Raji (cell line): ENCODE results near the gene RUNDC3A.
A peak's percentile ranks its signal among the peaks of the same experiment; 100 is the strongest.

Experiments used
- POLR2A ChIP-seq: IDR thresholded peaks from 2 replicates; pipeline ENCODE4 v1.6.1; 2011; ENCODE audit warnings: low read depth, low read length, control low read depth; ENCODE audit not compliant: insufficient read depth

Gene RUNDC3A

GRCh38 chr17:44310609-44311376, 2.4 kb downstream of the RUNDC3A start:
- TF ChIP-seq POLR2A = no peak

DNA sequence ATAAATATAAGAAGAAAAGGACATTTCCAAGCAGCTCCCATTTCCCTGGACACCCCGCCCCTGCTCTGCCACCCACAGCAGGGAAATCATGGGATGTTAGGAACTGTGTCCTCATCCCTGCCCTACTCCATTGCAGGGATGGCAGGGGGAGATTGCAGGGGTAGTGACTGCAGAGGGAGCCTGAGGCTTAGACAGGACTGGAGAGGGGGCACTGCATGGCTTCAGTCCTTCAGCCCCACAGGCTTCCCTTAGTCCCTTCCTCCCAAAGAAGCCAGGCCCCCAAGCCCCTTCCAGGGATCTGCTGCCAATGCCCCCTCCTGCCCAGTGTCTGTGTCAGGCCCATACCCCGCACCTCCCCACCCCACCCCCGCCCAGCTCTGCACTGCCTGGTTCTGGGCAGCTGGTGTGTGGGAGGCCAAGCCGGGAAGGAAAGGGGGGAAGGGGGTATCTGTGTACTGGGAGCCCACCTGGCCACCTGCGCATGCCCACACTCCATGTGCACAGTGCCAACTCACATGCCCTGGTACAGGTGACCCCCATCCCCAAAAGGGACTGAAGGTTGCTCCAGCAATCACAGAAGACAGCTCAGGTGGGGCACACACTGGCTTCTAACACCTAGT, 3.3 kb downstream of the RUNDC3A start:
- TF ChIP-seq POLR2A = no peak

- no peak for TF ChIP-seq POLR2A
Observed at GRCh38 chr17:44312396-44313104, 4.1 kb downstream of the RUNDC3A start.

- no peak for TF ChIP-seq POLR2A
Observed at GRCh38 chr17:44314031-44314430, 5.6 kb downstream of the RUNDC3A start.

GRCh38 chr17:44314524-44314868, 6.1 kb downstream of the RUNDC3A start:
- no peak for TF ChIP-seq POLR2A

- TF ChIP-seq POLR2A = no peak
Observed at GRCh38 chr17:44314869-44315661, 6.7 kb downstream of the RUNDC3A start.

DNA sequence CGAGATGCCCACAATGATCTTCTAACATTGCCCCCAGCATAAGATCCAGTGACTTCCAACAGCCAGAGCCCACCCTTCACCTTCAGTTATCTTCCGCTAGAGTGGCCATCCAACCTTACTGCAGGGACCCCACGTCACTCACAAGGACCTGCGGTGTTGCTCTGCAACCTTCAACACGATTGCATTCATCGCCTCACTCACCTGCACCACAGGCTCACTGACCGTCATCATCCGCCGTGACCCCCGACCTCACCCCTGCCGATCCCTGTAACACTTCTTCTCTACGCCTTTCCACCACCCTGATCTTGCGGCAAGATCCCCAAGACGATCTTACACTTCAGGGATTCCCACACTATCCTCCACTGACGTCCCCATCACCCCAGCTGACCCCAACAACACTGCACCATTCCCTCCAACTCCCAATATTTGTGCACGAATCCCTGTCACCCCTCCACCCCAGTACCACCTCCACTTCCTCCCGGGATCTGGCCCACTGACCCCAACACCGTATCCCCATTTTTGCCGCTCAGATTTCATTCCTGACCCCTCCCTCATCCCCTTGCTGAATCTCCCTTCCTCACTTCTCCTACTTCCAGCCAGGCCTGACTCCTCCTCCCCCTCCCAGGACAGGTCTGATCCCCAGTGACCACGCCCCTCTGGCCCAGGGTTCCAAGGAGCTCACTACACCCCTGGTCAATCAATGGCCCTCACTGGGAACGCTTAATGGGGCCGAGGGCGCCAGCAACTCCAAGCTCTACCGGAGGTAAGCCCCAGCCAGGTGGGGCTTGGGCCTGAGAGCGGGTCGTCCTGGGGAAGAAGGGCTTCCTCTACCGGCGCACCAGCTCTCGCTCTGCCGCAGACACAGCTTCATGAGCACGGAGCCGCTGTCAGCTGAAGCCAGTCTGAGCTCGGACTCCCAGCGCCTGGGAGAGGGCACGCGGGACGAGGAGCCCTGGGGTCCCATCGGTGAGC, 7.6 kb downstream of the RUNDC3A start:
- no peak for TF ChIP-seq POLR2A

DNA sequence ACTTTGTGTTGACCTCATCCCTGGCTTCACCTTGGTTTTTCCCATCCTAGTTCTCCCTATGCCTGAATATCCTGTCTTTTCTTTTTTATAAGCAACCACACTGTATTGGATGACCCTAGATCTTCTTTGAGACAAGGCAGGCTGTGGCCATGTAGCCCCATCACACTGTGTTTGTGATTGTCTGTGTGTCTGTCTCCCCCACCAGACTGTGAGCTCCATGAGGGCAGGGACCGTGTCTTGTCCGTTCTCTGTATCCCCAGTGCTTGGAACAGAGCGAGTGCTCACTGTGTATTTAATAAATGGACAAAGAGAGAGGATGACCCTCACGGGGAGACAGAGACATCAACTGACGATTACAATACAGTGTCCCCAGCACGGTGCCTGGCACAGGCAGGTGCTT, 9.1 kb downstream of the RUNDC3A start:
- peak; percentile 28; the same call in 1 of the 2 replicates for TF ChIP-seq POLR2A

- 0 out of 2 replicates have a peak, but pooled peaks have one; percentile 16 for TF ChIP-seq POLR2A
Observed at GRCh38 chr17:44318077-44318892, 9.9 kb downstream of the RUNDC3A start.

- TF ChIP-seq POLR2A = no peak
Observed at GRCh38 chr17:44320066-44320465, 11.7 kb downstream of the RUNDC3A start.

DNA sequence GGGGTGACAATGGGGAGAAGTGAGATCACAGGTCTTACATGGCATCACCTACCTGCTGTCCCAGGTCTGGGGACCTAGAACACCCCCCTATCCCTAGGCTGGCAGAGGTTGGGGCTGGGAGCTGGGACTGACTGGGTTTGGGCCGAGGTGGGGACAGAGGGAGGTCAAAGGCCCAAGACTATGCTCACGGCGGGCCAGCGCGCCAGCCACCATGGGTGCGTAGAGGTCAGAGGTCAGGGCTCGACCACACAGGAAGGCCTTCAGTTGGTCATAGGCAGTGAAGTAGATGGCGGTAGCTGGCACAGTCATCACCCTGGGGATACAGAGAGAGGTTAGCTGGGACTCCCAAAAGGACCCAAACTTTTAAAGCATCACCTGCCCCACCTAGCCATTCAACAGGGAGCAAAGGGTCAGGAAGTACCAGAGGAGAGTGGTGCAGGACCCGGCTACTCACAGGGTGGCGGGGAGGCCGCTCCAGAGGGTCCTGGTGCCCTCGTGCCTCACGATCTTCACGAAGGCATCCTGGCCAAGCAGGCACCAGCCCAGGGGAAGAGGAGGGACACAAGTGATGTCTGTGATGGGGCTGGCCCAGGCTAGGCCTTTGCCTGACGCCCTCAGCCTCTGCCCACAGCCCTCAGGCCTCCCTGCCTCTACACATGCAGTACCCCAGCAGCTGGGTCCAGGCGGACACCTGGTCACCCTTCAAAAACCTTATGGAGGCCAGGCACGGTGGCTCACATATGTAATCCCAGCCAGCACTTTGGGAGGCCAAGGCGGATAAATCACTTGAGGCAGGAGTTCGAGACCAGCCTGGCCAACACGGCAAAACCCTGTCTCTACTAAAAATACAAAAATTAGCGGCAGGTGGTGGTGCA, 13.1 kb downstream of the RUNDC3A start:
- no peak for TF ChIP-seq POLR2A

DNA sequence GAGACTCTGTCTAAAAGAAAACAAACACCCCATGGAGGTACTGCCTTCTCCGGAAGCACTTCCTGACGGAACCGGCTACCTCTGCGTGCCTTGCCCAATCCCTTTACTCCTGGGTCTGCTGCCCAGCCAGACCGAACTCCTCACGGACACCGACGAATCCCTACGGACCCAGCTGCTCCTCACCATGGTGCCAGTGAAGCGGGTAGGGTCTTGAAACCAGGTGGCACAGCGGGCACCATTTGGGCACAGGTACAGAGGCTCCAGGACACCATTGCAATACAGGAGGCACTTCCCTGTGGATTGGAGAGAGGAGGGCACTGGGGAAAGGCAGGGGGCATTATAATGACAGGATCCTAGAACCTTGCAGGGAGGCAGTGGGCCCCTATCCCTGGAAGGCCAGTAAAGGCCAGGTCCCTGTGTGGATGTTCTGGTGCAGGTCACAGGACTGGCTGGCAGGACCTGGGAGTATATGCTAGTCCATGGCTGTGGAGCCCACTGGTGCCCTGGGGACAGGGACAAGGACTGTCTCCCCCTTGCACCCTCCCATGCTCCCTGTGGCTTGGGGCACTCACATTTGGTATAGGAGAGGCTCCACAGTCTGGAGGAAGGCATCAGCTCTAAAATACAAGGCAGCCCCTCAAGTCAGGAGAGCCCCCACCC, 14.0 kb downstream of the RUNDC3A start:
- no peak for TF ChIP-seq POLR2A
